Endothelial cell of umbilical vein (primary cell): ENCODE measurements around the gene MAPKAP1. TPM values are rescaled to one million over a fixed set of nuclear protein-coding genes. Genes with fewer than 3 reads are reported as not detected.

Source experiments
- BruUV-seq: library from RNA; stranded (reverse); fragments of 400-500 nt; replicated peaks from 2 replicates; lab custom pipeline; 2021; lab: Mats Ljungman, UMichigan
- CTCF ChIA-PET: fragments of 300-600, 350-600 bp; sonication (Branson Sonifier 250); formaldehyde crosslinking; loops from one replicate; lab custom pipeline; 2021; ENCODE audit warnings: antibody characterized with exemption, inconsistent platforms; lab: Charles Lee
- POLR2A ChIA-PET: fragments of 300-600, 350-600 bp; sonication (Branson Sonifier 250); formaldehyde crosslinking; loops from one replicate; lab custom pipeline; 2021; ENCODE audit warnings: antibody characterized with exemption, inconsistent platforms; lab: Charles Lee
- DNase-seq: peaks from one replicate; pipeline ENCODE4 v3.0.0-alpha.2; 2011; ENCODE audit warnings: low read depth, low spot score
- FAIRE-seq: peaks from 2 replicates; lab custom pipeline; 2011; peaks lifted over from hg19 to GRCh38; lab: Jason Lieb, UNC
- H2AFZ ChIP-seq: 2 replicates; pipeline ENCODE4 v1.6.0; 2012; ENCODE audit warnings: low read depth, low read length, control low read depth, inconsistent platforms
- H3K27ac ChIP-seq: 2 replicates; pipeline ENCODE4 v1.5.1; 2011; ENCODE audit warnings: low read depth, mild to moderate bottlenecking, control low read depth, low read length, moderate library complexity; ENCODE audit not compliant: insufficient read depth
- H3K27me3 ChIP-seq, 2 experiments: 2 replicates each; pipeline versions ENCODE4 v1.6.0 to v1.6.1; 2011; ENCODE audit warnings: low read length in 2 of 2, mixed read lengths in 1 of 2; ENCODE audit not compliant: control insufficient read depth in 2 of 2, insufficient read depth in 2 of 2
- H3K36me3 ChIP-seq, 2 experiments: 2 replicates in 1 of 2; 3 replicates in 1 of 2; pipeline ENCODE4 v1.5.1; 2011; ENCODE audit warnings: low read length in 2 of 2, mild to moderate bottlenecking in 1 of 2, moderate library complexity in 1 of 2; ENCODE audit not compliant: control insufficient read depth in 2 of 2, insufficient read depth in 2 of 2; ENCODE audit errors: extremely low read depth in 1 of 2
- H3K4me1 ChIP-seq: 3 replicates; pipeline ENCODE4 v1.5.1; 2011; ENCODE audit warnings: mild to moderate bottlenecking, low read length; ENCODE audit not compliant: control insufficient read depth, insufficient read depth; ENCODE audit errors: extremely low read depth
- H3K4me2 ChIP-seq: 2 replicates; pipeline ENCODE4 v1.6.1; 2011; ENCODE audit warnings: low read length, control low read depth, mixed read lengths; ENCODE audit not compliant: insufficient read depth
- H3K4me3 ChIP-seq, 3 experiments: fragments of 200-600 bp in 1 of 3; sonication (generic), shearing (Covaris generic) in 1 of 3; replicated peaks in 1 of 3; 2 replicates each; pipeline ENCODE4 v1.5.1; 2011 to 2016; ENCODE audit warnings: control low read depth in 3 of 3, low read length in 3 of 3, mild to moderate bottlenecking in 2 of 3, inconsistent platforms in 1 of 3, low read depth in 1 of 3, moderate library complexity in 1 of 3; ENCODE audit not compliant: insufficient read depth in 1 of 3
- H3K79me2 ChIP-seq: 2 replicates; pipeline ENCODE4 v1.6.0; 2012; ENCODE audit warnings: low read length, inconsistent platforms; ENCODE audit not compliant: control insufficient read depth, insufficient read depth
- H3K9ac ChIP-seq: replicated peaks from 2 replicates; pipeline ENCODE3; 2011; ENCODE audit warnings: low read length, control low read depth; ENCODE audit not compliant: insufficient read depth; ENCODE audit errors: extremely low read depth
- H3K9me1 ChIP-seq: replicated peaks from 3 replicates; pipeline ENCODE4 v1.6.0; 2011; ENCODE audit warnings: mild to moderate bottlenecking, low read length; ENCODE audit not compliant: control insufficient read depth, insufficient read depth; ENCODE audit errors: extremely low read depth
- H3K9me3 ChIP-seq: replicated peaks from 2 replicates; pipeline ENCODE4 v1.5.1; 2012; ENCODE audit warnings: low read length, inconsistent platforms; ENCODE audit not compliant: control insufficient read depth, insufficient read depth
- H4K20me1 ChIP-seq: replicated peaks from 2 replicates; pipeline ENCODE3; 2011; ENCODE audit warnings: mild to moderate bottlenecking, low read length; ENCODE audit not compliant: control insufficient read depth, insufficient read depth; ENCODE audit errors: extremely low read depth
- CTCF ChIP-seq, 2 donors: IDR thresholded peaks; 1 replicate in 1 of 2; 2 replicates in 1 of 2; pipeline ENCODE4 v1.5.1; 2011; ENCODE audit warnings: low read length in 2 of 2, mild to moderate bottlenecking in 2 of 2, moderate library complexity in 2 of 2, control low read depth in 1 of 2, inconsistent platforms in 1 of 2, low read depth in 1 of 2; ENCODE audit not compliant: insufficient read depth in 1 of 2; ENCODE audit errors: extremely low read depth in 1 of 2
- EZH2 ChIP-seq: IDR thresholded peaks from 2 replicates; pipeline ENCODE4 v1.6.1; 2012; ENCODE audit warnings: borderline replicate concordance, low read depth, mild to moderate bottlenecking, moderate library complexity, low read length, inconsistent platforms; ENCODE audit not compliant: severe bottlenecking
- FOS ChIP-seq: IDR thresholded peaks from 2 replicates; pipeline ENCODE4 v1.6.1; 2011; ENCODE audit warnings: mild to moderate bottlenecking, low read length, moderate library complexity, borderline replicate concordance; ENCODE audit not compliant: insufficient read depth
- GATA2 ChIP-seq: IDR thresholded peaks from 2 replicates; pipeline ENCODE4 v1.7.0; 2011; ENCODE audit warnings: low read depth, mild to moderate bottlenecking, moderate library complexity, mixed read lengths, low read length; ENCODE audit not compliant: insufficient read length, insufficient read depth
- JUN ChIP-seq: IDR thresholded peaks from 2 replicates; pipeline ENCODE4 v1.6.1; 2011; ENCODE audit warnings: borderline replicate concordance, low read depth; ENCODE audit not compliant: insufficient read length, insufficient read depth
- MAX ChIP-seq: IDR thresholded peaks from 2 replicates; pipeline ENCODE4 v1.6.1; 2011; ENCODE audit not compliant: insufficient read depth, insufficient read length
- MYC ChIP-seq: IDR thresholded peaks from one replicate; pipeline ENCODE4 v1.6.1; 2011; ENCODE audit warnings: mild to moderate bottlenecking, low read depth, low read length
- POLR2A ChIP-seq: IDR thresholded peaks from 2 replicates; pipeline ENCODE4 v1.6.1; 2012; ENCODE audit warnings: low read depth, mild to moderate bottlenecking, control low read depth, low read length
- POLR2AphosphoS5 ChIP-seq: IDR thresholded peaks from 2 replicates; pipeline ENCODE4 v1.6.1; 2012; ENCODE audit warnings: low read depth, mild to moderate bottlenecking, control low read depth, low read length, moderate library complexity; ENCODE audit not compliant: insufficient read depth
- dilution Hi-C: fragments of 300-500 bp; cut with MboI; formaldehyde crosslinking; loops from one replicate; pipeline ENCODE4 v1.15.0; 2019; ENCODE audit warnings: low sequenced_read_pairs; ENCODE audit not compliant: extremely low pct_ligation_motif_present
- intact Hi-C: fragments of 100-400 bp; cut with micrococcal nuclease; formaldehyde crosslinking; loops from one replicate; pipeline ENCODE4 v1.10.0; 2022
- polyA plus RNA-seq, 4 experiments: library from polyadenylated mRNA; depleted of rRNA in 3 of 4; stranded (reverse) in 3 of 4; unstranded in 1 of 4; fragments of >200 nt; gene quantifications; 2 replicates each; pipeline versions ENCODE4 v1.2.1 to v1.2.3, GENCODE V29; 2011 to 2012; ENCODE audit warnings: missing spikeins in 1 of 4
- total RNA-seq: library from RNA; stranded (reverse); gene quantifications from 2 replicates; pipeline ENCODE4 v1.2.3, GENCODE V29; 2021

MAPKAP1 gene
- total and polyA plus RNA-seq, 2 donors (not counting 3 experiments of a cell fraction or from before 2014, with no cell fraction given): 61.9 to 99.1 TPM

GRCh38 chr9:125470767-125471580, 236.0 kb downstream of the MAPKAP1 start:
- H3K9me1 ChIP-seq: no peaks in the 10 kb centered on the region
- no peaks in the 10 kb centered on the region for H4K20me1 ChIP-seq
- dilution Hi-C loops (no loop called here), intact Hi-C loops (loop anchor here (5.0 kb wide), 1 partner anchor 161 kb away; no protein-coding TSS in a partner anchor)
- TF ChIP-seq POLR2AphosphoS5: no peak
- no peak for TF ChIP-seq GATA2
- FAIRE-seq (no peak), DNase-seq (no peak)
- CTCF ChIA-PET: no interaction called here
- no peak overlapping the region for H3K4me3 ChIP-seq
- POLR2A ChIA-PET: no interaction called here
- H3K79me2 ChIP-seq: no peaks in the 10 kb centered on the region
- H3K4me1 ChIP-seq: peaks cover 29% of the 10 kb centered on the region
- no peaks in the 10 kb centered on the region for H3K36me3 ChIP-seq
- no peak overlapping the region for H3K9ac ChIP-seq
- H2AFZ ChIP-seq: no peak overlapping the region
- no peak overlapping the region for H3K4me2 ChIP-seq
- H3K27me3 ChIP-seq: no peaks in the 10 kb centered on the region
- H3K27ac ChIP-seq: no peak overlapping the region
- BruUV-seq: no TSS peak
- no peaks in the 10 kb centered on the region for H3K9me3 ChIP-seq

GRCh38 chr9:125470189-125470588, 236.8 kb downstream of the MAPKAP1 start:
- no peaks in the 10 kb centered on the region for H4K20me1 ChIP-seq
- H3K9ac ChIP-seq: no peak overlapping the region
- H3K9me3 ChIP-seq: no peaks in the 10 kb centered on the region
- dilution Hi-C loops (no loop called here), intact Hi-C loops (loop anchor here (5.0 kb wide), 1 partner anchor 162 kb away; no protein-coding TSS in a partner anchor)
- no peak overlapping the region for H3K4me2 ChIP-seq
- ChIA-PET POLR2A (no interaction called here), CTCF (no interaction called here)
- DNase-seq: no peak
- no peaks in the 10 kb centered on the region for H3K9me1 ChIP-seq
- no peak overlapping the region for H2AFZ ChIP-seq
- H3K4me3 ChIP-seq: no peak overlapping the region
- H3K36me3 ChIP-seq: no peaks in the 10 kb centered on the region
- FAIRE-seq: no peak
- H3K4me1 ChIP-seq: peaks cover 29% of the 10 kb centered on the region
- no peaks in the 10 kb centered on the region for H3K27me3 ChIP-seq
- no peak overlapping the region for H3K27ac ChIP-seq
- no peaks in the 10 kb centered on the region for H3K79me2 ChIP-seq
- no peak for TF ChIP-seq MAX
- no peak for TF ChIP-seq CTCF (IDR thresholded peaks at IDR 0.05; ENCODE audit: extremely low read depth in 1 of 2, insufficient read depth in 1 of 2, low read depth in 1 of 2, low read length in 2 of 2)
- TF ChIP-seq EZH2: no peak
- no peak for TF ChIP-seq POLR2A
- no peak for TF ChIP-seq GATA2
- TF ChIP-seq JUN: no peak
- no peak for TF ChIP-seq MYC
- no peak for TF ChIP-seq POLR2AphosphoS5
- no peak for TF ChIP-seq FOS
- BruUV-seq: no TSS peak
